Mesenchymal stem cell (in vitro differentiated cells and primary cell): ENCODE measurements around the gene PLXDC2.
A peak's percentile ranks its signal among the peaks of the same experiment; 100 is the strongest.

ENCODE experiments used
- DNase-seq: peaks from one replicate; pipeline ENCODE4 v3.0.0-alpha.2; 2013
- H2AFZ ChIP-seq: one replicate; pipeline ENCODE4 v1.6.1; 2013; ENCODE audit warnings: low read depth, mild to moderate bottlenecking, control low read depth, inconsistent platforms, low read length, moderate library complexity
- H2AK5ac ChIP-seq: 2 replicates; pipeline ENCODE4 v1.6.1; 2013; ENCODE audit warnings: low read length, moderate library complexity, mild to moderate bottlenecking, inconsistent platforms; ENCODE audit not compliant: severe bottlenecking
- H2BK120ac ChIP-seq: one replicate; pipeline ENCODE4 v1.6.1; 2013; ENCODE audit warnings: low read depth, mild to moderate bottlenecking, inconsistent platforms, low read length, moderate library complexity
- H2BK12ac ChIP-seq, 2 experiments: one replicate each; pipeline ENCODE4 v1.6.1; 2013; ENCODE audit warnings: inconsistent platforms in 2 of 2, low read length in 2 of 2, mild to moderate bottlenecking in 2 of 2, moderate library complexity in 2 of 2, control low read depth in 1 of 2
- H2BK15ac ChIP-seq: one replicate; pipeline ENCODE4 v1.6.1; 2013; ENCODE audit warnings: mild to moderate bottlenecking, low read depth, inconsistent platforms; ENCODE audit not compliant: poor library complexity, severe bottlenecking
- H2BK5ac ChIP-seq: 2 replicates; pipeline ENCODE4 v1.6.1; 2013; ENCODE audit warnings: low read depth, mild to moderate bottlenecking, low read length, control low read depth, inconsistent platforms; ENCODE audit not compliant: poor library complexity, severe bottlenecking
- H3K14ac ChIP-seq, 2 experiments: one replicate each; pipeline ENCODE4 v1.6.1; 2013; ENCODE audit warnings: inconsistent platforms in 2 of 2, low read length in 2 of 2, control low read depth in 1 of 2, mild to moderate bottlenecking in 1 of 2, moderate library complexity in 1 of 2
- H3K18ac ChIP-seq, 2 experiments: one replicate each; pipeline ENCODE4 v1.6.1; 2013; ENCODE audit warnings: inconsistent platforms in 2 of 2, low read length in 2 of 2, control low read depth in 1 of 2, low read depth in 1 of 2, mild to moderate bottlenecking in 1 of 2
- H3K23ac ChIP-seq, 2 experiments: one replicate each; pipeline ENCODE4 v1.6.1; 2013; ENCODE audit warnings: inconsistent platforms in 2 of 2, low read length in 2 of 2, mild to moderate bottlenecking in 2 of 2, moderate library complexity in 2 of 2, control low read depth in 1 of 2
- H3K27ac ChIP-seq: 2 replicates; pipeline ENCODE4 v1.5.1; 2013; ENCODE audit warnings: mild to moderate bottlenecking, moderate library complexity, low read length, control low read depth, inconsistent platforms; ENCODE audit not compliant: poor library complexity, severe bottlenecking
- H3K27me3 ChIP-seq, 2 experiments: 2 replicates each; pipeline versions ENCODE4 v1.6.1 to v1.7.0; 2013; ENCODE audit warnings: low read length in 2 of 2, mild to moderate bottlenecking in 2 of 2, moderate library complexity in 2 of 2, control low read depth in 1 of 2, inconsistent platforms in 1 of 2; ENCODE audit not compliant: control insufficient read depth in 1 of 2, insufficient read depth in 1 of 2
- H3K36me3 ChIP-seq, 2 experiments: 2 replicates each; pipeline versions ENCODE4 v1.6.1 to v1.7.0; 2013; ENCODE audit warnings: low read length in 2 of 2, control low read depth in 1 of 2, inconsistent platforms in 1 of 2, low read depth in 1 of 2, mild to moderate bottlenecking in 1 of 2; ENCODE audit not compliant: insufficient read depth in 2 of 2, control insufficient read depth in 1 of 2
- H3K4ac ChIP-seq, 2 experiments: one replicate each; pipeline ENCODE4 v1.6.1; 2013; ENCODE audit warnings: inconsistent platforms in 2 of 2, low read length in 2 of 2, mild to moderate bottlenecking in 2 of 2, moderate library complexity in 2 of 2, control low read depth in 1 of 2, low read depth in 1 of 2
- H3K4me1 ChIP-seq: 2 replicates; pipeline ENCODE4 v1.6.1; 2013; ENCODE audit warnings: low read depth, low read length, control low read depth; ENCODE audit not compliant: control insufficient read depth, insufficient read depth
- H3K4me2 ChIP-seq: 2 replicates; pipeline ENCODE4 v1.6.1; 2013; ENCODE audit warnings: low read length, mild to moderate bottlenecking, inconsistent platforms; ENCODE audit not compliant: poor library complexity, severe bottlenecking
- H3K4me3 ChIP-seq, 2 experiments: 2 replicates each; pipeline versions ENCODE4 v1.5.1 to v1.7.0; 2013; ENCODE audit warnings: low read length in 2 of 2, mild to moderate bottlenecking in 2 of 2, control low read depth in 1 of 2, low read depth in 1 of 2; ENCODE audit not compliant: insufficient read depth in 1 of 2
- H3K79me1 ChIP-seq: replicated peaks from 2 replicates; pipeline ENCODE4 v1.6.1; 2013; ENCODE audit warnings: mild to moderate bottlenecking, control low read depth, low read length, inconsistent platforms; ENCODE audit not compliant: poor library complexity, severe bottlenecking
- H3K9ac ChIP-seq: 2 replicates; pipeline ENCODE4 v1.7.0; 2013; ENCODE audit warnings: mild to moderate bottlenecking, low read length, moderate library complexity
- H3K9me3 ChIP-seq: 2 replicates; pipeline ENCODE4 v1.7.0; 2013; ENCODE audit warnings: mild to moderate bottlenecking, low read length; ENCODE audit not compliant: control insufficient read depth
- H4K8ac ChIP-seq: one replicate; pipeline ENCODE4 v1.6.1; 2013; ENCODE audit warnings: inconsistent platforms, mild to moderate bottlenecking, low read length, moderate library complexity
- H4K91ac ChIP-seq: one replicate; pipeline ENCODE4 v1.6.1; 2013; ENCODE audit warnings: mild to moderate bottlenecking, low read length, inconsistent platforms
- WGBS: methylation state at CpG from one replicate; pipeline ENCODE4 v1.1.7; 2013; ENCODE audit warnings: mixed read lengths; 5-methylcytosine and 5-hydroxymethylcytosine counted together

PLXDC2 gene

DNA sequence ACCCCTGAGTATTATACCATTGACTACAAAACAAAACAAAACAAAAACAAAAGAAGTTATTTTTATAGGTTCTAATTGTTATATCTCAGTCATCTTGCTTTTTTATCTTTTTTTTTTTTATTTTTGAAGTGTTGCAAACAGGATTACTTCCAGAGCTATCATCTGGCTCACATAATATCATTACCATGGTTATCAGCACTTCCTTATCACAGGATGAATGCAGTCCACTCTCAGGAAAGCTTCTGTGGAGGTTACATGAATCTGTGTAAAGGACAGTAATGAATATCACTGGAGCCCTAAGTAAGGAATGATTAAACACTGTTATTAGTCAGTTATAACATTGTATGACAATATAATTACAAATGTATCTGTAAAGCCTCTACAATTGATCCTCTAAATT lies 451.5 kb downstream of the PLXDC2 start:
- H3K9me3 ChIP-seq = peaks cover 6% of the 10 kb centered on the region
- no peak overlapping the region for H4K8ac ChIP-seq
- H3K27me3 ChIP-seq = no peaks in the 10 kb centered on the region
- H3K14ac ChIP-seq = no peak overlapping the region
- no peaks in the 10 kb centered on the region for H3K4me1 ChIP-seq
- no peak overlapping the region for H2BK5ac ChIP-seq
- H2AFZ ChIP-seq = no peak overlapping the region
- no peaks in the 10 kb centered on the region for H3K36me3 ChIP-seq
- H3K27ac ChIP-seq = no peak overlapping the region
- H3K79me1 ChIP-seq = no peaks in the 10 kb centered on the region
- no peak overlapping the region for H3K9ac ChIP-seq
- no peak overlapping the region for H3K23ac ChIP-seq
- no peak overlapping the region for H3K4me3 ChIP-seq
- H2BK120ac ChIP-seq = no peak overlapping the region
- H2BK15ac ChIP-seq = no peak overlapping the region
- H3K4me2 ChIP-seq = no peak overlapping the region
- no peak overlapping the region for H2BK12ac ChIP-seq
- H4K91ac ChIP-seq = no peak overlapping the region
- no peak overlapping the region for H3K4ac ChIP-seq
- no peak overlapping the region for H2AK5ac ChIP-seq
- DNase-seq = no peak
- no peak overlapping the region for H3K18ac ChIP-seq

DNA sequence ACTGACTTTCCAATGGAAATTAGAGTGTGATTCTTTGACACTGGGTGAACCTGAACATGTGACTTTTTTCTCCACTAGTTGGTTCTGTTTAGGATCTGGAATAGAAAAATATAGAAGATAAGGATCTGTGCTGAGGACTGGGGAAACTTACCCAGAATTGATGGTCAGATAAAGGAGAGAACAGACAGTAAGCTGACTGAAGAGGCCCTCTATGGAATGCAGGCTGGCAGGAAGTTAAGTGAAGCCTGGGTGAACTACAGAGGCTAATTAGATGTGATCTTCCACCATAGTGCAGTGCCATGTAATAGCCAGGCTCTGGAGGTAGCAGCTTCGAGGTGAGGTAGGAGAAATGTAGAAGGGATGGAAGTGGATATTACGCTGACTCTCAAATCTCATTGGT lies 455.3 kb downstream of the PLXDC2 start:
- WGBS = no CpG with 5 or more reads among the region's 2 CpGs
- no peak overlapping the region for H3K23ac ChIP-seq
- H3K27ac ChIP-seq = no peak overlapping the region
- no peak overlapping the region for H3K14ac ChIP-seq
- peak; percentile 40 for DNase-seq
- no peak overlapping the region for H3K4me3 ChIP-seq
- no peaks in the 10 kb centered on the region for H3K9me3 ChIP-seq
- no peaks in the 10 kb centered on the region for H3K27me3 ChIP-seq
- no peak overlapping the region for H2BK5ac ChIP-seq
- H2AK5ac ChIP-seq = no peak overlapping the region
- H4K91ac ChIP-seq = no peak overlapping the region
- no peak overlapping the region for H3K9ac ChIP-seq
- H4K8ac ChIP-seq = no peak overlapping the region
- no peaks in the 10 kb centered on the region for H3K4me1 ChIP-seq
- H2AFZ ChIP-seq = no peak overlapping the region
- H2BK12ac ChIP-seq = no peak overlapping the region
- no peak overlapping the region for H3K4me2 ChIP-seq
- no peaks in the 10 kb centered on the region for H3K36me3 ChIP-seq
- no peak overlapping the region for H3K4ac ChIP-seq
- H2BK120ac ChIP-seq = no peak overlapping the region
- H3K79me1 ChIP-seq = no peaks in the 10 kb centered on the region
- H3K18ac ChIP-seq = no peak overlapping the region
- no peak overlapping the region for H2BK15ac ChIP-seq

DNA sequence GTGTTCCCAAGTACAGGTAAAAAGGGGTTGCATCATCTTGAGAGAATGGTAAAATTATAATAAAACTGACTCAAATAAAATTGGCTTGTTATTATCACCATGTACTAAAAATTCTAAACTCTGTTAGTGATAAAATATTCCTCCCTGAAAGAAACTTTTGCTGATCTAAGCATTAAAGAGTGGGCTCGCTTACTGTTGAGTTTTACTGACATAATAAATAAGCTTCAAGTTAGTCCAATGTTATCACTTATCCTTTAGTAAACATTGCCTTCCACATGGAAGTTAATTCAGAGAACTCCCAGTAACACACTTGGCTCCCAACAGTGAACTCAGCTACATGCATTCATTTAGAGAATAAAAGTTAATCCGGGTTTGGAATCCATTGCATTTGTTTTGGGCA lies 456.4 kb downstream of the PLXDC2 start:
- H2AK5ac ChIP-seq = no peak overlapping the region
- H3K27me3 ChIP-seq = no peaks in the 10 kb centered on the region
- H3K79me1 ChIP-seq = no peaks in the 10 kb centered on the region
- H3K14ac ChIP-seq = no peak overlapping the region
- no peak overlapping the region for H3K9ac ChIP-seq
- no peak overlapping the region for H3K23ac ChIP-seq
- no peak overlapping the region for H3K27ac ChIP-seq
- H3K36me3 ChIP-seq = no peaks in the 10 kb centered on the region
- H2BK15ac ChIP-seq = no peak overlapping the region
- H3K4me1 ChIP-seq = no peaks in the 10 kb centered on the region
- H3K18ac ChIP-seq = no peak overlapping the region
- no peak overlapping the region for H4K8ac ChIP-seq
- H3K9me3 ChIP-seq = no peaks in the 10 kb centered on the region
- H3K4me3 ChIP-seq = no peak overlapping the region
- H3K4ac ChIP-seq = no peak overlapping the region
- no peak overlapping the region for H2AFZ ChIP-seq
- H2BK12ac ChIP-seq = no peak overlapping the region
- DNase-seq = no peak
- no peak overlapping the region for H4K91ac ChIP-seq
- no peak overlapping the region for H2BK120ac ChIP-seq
- 80% methylated on average over 1 of the region's 2 CpGs for WGBS
- H2BK5ac ChIP-seq = no peak overlapping the region
- H3K4me2 ChIP-seq = no peak overlapping the region

DNA sequence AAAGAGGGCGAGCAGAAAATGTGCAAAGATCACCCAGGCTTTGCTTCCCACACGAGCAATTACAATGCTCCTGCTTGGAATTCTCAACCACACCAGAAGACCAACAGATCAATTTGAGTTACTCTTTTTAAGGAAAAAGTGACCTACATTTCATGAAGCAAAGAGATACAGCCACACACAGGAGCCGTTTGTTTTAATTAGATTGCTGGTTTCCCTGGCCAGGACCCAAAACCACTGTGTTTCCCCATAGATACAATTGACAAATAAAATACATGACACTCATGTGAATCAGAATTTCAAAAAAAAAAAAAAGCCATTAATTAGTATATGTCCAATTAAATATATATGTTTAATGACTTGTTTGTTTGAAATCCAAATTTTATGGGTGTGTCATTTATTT lies 458.3 kb downstream of the PLXDC2 start:
- no peak for DNase-seq
- Histone ChIP-seq H2BK15ac (no peak overlapping the region), H3K9me3 (no peaks in the 10 kb centered on the region), H3K4me1 (no peaks in the 10 kb centered on the region), H3K27me3 (no peaks in the 10 kb centered on the region), H3K14ac (no peak overlapping the region), H3K4me2 (no peak overlapping the region), H3K36me3 (no peaks in the 10 kb centered on the region), H2BK12ac (no peak overlapping the region), H3K4ac (no peak overlapping the region), H3K18ac (no peak overlapping the region), H3K79me1 (no peaks in the 10 kb centered on the region), H2BK120ac (no peak overlapping the region), H2AK5ac (no peak overlapping the region), H3K27ac (no peak overlapping the region), H2AFZ (no peak overlapping the region), H4K8ac (no peak overlapping the region), H3K4me3 (no peak overlapping the region), H3K23ac (no peak overlapping the region), H4K91ac (no peak overlapping the region), H3K9ac (no peak overlapping the region), H2BK5ac (no peak overlapping the region)
- 90% methylated on average over 3 of the region's 3 CpGs for WGBS
